GM18868 (cell line): ENCODE data around the gene NOPCHAP1.
"Not testable (repeated sequence)": the region's sequence is repeated elsewhere in the genome, so short reads cannot be mapped to it uniquely, and the experiment has no call there.

ENCODE experiments used
- ATAC-seq: cut with Tn5 transposase; IDR thresholded peaks from one replicate; pipeline ENCODE4 v1.9.1; 2021; ENCODE audit warnings: mild to moderate bottlenecking, moderate library complexity; ENCODE audit not compliant: unreplicated experiment

NOPCHAP1 gene

DNA sequence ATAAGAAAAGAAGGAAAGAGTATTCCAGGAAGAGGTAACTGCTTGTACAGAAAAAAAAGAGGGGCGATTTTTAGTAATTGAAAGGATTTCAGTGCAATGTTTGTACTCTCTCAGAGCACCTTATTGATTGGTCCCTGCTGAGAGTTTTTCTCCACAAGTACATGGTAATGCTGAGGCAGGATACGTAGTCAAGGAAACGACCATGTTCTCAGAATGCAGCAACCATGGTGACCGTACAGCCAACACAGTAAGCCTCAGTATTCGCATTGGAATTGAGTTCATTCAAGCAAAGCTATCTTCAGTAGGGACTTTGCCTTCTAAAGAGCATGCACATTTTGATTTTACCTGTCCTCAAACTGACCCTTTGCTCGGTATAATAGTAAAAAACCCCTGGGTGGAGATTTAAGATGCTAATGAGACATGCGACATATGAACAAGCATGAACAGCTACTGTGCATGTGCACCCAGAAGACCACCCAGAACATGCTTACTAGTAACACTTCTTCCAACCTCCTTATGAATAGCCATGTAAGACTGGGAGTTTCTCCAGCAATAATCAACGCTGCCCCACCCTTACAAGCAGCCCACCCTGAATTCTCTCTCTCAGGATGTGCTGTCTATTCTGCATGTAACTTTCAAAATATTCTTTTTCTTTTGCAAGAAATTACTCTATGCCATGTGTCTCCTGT, 21.8 kb upstream of the NOPCHAP1 start:
- no peak for ATAC-seq

DNA sequence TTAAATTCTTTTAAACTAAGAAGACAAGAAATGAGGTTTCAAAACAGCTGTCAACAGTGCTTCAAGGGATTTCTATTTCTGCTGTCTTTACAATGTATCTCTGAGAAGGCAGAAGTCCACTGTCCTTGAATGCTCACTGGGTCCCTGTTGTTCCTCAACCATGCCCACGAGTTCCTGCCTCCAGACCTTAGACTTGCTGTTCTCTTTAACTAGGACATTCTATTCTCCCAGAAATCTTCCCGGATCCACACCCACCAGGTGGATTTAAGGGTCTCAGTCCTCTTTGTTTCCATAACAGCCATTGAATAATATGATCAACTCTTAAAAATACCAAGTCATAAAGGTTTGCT, 21.3 kb upstream of the NOPCHAP1 start:
- no peak for ATAC-seq

DNA sequence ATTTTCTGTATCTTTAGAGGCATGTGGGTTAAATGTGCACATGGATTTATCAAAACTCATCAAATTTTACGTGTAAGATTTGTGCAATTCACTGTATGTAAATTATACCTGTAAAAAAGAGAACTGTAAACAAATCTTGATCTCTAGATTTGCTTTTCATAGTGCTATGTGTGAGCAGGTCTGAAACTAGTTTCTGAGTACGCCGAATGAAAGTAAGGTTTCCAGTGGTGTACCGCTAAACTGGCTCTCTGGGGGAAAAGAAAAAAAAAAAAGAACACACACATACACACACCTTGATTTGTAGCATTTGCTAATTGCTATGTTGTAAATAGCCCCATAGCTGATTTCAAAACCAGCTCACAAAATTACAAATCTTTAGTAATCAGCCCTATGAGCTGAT, 19.4 kb upstream of the NOPCHAP1 start:
- peak; percentile 85 for ATAC-seq

DNA sequence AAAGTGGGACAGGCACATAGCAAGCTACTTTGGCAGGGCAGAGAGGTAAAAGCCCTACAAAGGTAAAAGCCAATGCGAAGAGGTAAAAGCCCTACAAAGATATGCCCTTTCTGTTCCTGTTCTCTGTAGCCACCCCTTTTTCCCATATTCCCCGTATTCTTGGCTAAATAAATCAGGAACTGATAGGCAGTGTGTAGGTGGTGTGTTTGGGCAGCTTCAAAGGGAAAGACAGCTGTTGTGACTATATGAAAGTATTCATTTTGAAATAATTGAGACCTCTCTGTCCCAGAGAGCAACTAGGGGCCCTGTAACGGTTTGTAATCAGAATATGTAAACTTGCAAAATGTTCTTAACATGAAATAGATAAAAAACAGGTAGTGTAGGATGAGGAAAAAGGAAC, 16.8 kb upstream of the NOPCHAP1 start:
- ATAC-seq: no peak

DNA sequence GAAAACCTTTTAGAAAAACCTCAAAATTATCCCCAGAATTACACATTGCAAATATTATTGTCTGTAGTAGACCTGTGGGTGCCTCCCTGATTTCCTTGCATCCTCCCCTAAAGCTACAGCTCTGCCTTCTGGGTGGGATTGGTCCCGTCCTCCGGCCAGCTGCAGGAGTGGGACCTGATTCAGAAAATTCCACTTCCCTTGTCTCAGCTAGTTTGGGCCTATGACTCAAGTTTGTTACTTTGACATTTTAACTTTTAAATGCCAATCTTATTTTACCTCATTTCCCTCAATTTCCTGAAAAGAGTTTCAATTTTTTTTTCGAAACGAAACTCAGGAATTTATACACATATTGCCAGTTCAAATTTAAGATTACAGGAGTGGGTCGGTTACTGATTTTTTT, 14.8 kb upstream of the NOPCHAP1 start:
- ATAC-seq: no peak

DNA sequence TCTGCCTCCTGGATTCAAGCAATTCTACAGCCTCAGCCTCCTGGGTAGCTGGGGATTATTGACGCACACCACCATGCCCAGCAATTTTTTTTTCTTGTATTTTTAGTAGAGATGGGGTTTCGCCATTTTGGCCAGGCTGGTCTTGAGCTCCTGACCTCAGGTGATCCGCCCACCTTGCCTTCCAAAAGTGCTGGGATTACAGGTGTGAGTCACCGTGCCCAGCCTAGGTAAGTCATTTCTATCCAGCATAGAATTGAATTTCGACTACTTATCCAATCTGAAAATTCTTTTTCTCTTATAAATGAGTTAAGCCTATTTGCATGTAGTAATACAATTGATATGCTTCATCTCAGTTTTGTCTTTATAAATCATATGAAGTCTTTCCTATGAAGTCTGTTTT, 12.9 kb upstream of the NOPCHAP1 start:
- ATAC-seq: no peak

DNA sequence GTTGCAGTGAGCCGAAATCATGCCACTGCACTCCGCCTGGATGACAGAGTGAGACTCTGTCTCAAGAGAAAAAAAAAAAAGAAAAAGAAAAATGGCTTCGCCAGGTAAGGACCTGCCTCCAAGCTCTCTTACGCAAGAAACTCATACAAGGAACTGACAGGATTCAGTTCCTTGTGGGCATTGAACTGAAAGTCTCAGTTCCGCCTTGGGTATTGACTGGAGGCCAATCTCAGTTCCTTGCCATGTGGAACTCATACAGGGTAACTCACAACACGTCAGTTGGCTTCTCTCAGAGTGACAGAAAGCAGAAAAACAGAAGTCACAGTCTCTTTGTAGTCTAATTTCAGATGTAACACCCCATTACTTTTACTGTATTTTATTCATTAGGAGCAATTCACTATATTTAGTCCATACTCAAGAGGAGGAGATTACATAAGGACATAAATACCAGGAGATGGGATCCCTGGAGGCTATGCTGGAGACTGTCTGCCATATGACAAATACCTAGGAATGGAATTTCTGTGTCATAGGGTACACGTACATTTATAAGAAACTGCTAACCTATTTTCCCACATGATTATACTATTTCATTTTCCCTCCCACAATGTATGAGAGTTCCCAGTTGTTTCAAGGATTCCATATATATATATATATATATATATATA, 11.4 kb upstream of the NOPCHAP1 start:
- peak; percentile 99 for ATAC-seq

DNA sequence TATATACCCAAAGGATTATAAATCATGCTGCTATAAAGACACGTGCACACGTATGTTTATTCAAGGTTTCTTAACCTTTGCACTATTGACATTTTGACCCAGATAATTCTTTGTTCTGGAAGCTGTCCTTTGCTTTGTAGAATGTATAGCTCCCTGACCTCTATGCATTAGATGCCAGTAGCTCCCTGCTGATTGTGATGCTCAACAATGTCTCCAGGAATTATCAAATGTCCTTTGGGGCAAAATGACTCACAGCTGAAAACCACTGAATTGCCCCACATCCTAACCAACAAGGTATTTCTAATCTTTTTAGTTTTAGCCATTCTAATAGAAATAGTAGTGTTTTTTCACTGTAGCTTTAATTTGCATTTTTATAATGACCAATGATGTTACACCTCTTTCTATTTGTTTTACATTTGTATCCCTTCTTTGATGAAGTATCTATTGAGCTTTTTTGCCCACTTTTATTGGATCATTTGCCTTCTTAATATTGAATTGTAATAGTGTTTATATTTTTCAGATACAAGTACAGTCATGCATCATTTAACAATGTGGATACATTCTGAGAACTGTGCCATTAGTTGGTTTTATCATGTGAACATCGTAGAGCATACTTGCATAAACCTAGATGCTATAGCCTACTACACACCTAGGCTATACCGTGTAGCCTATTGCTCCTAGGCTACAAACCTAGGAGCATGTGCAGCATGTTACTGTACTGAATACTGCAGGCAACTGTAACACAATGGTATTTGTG, 10.4 kb upstream of the NOPCHAP1 start:
- ATAC-seq: no peak

DNA sequence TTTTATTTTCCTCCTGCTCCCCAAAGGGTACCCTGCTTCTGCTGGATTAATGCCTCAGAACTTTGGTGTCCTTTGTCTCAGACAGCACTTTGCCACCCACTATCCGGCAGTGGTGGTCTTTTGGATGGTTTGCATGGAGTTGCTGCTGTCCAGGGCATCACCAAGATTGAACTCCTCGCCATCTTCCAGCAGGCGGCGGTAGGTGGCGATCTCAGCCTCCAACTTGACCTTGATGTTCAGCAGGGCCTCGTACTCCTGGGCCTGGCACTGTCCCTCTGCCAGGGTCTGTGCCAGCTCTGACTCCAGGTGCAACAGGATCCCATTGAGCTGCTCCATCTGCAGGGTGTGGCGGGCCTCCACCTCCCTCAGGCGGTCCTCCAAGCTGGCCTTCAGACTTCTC, 9.4 kb upstream of the NOPCHAP1 start:
- ATAC-seq: no peak

DNA sequence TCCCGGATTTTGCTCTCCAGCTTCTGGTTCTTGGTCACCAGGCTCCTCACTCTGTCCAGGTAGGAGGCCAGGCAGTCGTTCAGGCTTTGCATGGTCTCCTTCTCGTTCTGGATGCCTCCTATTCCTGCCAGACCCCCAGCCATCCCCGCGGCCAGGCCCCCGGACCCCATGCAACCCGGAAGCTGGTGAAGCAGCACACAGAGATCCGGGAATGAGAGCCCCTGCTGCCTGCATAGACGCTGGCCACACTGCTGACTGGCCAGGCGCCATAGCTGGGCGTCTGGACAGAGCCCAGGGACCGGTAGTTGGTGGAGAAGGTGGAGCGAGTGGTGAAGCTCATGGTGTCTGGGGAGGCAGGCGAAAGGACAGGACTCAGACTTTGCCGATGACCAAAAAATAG, 8.4 kb upstream of the NOPCHAP1 start:
- ATAC-seq: not testable (repeated sequence)

DNA sequence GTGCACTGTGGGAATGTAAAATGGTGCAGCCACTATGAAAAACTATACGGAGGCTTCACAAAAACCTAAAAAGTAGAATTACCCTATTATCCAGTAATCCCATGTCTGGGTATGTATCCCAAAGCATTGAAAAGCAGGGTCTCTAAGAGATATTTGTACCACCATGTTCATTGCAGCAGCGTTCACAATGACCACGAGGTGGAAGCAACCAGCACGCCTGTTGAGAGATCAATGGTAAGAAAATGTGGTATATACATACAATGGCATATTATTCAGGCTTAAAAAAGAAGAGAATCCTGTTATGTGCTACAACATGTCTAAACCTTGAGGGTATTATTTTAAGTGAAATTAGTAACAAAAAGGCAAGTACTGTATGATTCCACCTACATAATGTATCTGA, 910 bp upstream of the NOPCHAP1 start:
- ATAC-seq: no peak

DNA sequence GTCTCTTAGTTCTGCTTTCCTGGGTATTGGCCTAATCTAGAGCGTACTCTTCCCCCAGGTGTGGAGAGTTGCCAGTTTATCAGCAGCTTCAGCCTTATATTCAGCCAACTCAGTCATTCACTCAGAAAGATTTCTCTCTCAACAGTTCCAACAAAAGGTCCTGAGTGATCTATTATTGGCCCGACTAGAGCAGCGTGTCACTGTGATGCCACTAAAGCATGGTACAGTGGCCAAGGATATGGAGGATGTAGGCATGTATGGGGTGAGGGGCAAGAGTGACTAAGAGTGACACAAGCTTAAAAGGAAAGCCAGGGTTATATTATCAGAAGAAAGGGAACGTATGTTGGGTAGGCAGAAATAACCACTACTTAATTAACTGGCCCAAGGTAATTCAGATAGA, 4.8 kb downstream of the NOPCHAP1 start:
- ATAC-seq: no peak

DNA sequence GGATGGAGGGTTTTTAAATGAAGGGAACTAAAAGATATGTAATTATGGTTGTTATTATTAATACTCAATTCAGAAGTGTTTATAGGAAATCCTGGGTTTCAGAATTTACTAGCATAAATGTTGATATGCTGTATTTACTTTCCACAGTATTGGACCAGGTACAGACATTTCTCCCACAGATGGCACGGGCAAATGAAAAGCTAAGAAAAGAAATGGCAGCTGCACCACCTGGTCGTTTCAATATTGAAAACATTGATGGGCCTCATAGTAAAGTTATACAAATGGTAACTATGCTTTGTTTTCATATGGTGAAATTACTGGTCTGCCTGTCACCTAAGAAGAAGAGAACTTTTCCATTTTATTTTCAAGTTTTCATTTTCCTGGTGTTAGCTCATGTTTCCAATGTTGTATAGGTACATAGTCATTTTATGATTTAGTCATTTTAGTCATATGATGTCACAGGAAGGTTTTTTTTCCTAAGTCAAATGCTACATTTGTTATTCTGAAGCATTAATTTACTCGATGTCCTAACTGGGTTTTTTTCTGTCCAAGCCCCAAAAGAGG, 5.5 kb downstream of the NOPCHAP1 start:
- no peak for ATAC-seq

DNA sequence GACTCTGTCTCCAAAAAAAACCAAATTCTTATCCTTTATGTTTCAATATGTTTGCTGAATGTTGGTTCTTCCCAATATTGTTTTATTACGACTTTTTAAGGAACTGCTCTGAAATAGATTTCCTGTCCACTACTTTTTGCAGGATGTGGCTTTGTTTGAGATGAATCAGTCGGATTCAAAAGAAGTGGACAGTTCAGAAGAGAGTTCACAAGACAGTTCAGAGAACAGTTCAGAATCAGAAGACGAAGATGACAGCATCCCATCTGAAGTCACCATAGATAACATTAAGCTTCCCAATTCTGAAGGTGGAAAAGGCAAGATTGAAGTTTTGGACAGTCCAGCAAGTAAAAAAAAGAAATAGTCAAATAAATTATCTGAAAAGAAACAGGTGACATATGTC, 8.2 kb downstream of the NOPCHAP1 start:
- ATAC-seq: no peak

DNA sequence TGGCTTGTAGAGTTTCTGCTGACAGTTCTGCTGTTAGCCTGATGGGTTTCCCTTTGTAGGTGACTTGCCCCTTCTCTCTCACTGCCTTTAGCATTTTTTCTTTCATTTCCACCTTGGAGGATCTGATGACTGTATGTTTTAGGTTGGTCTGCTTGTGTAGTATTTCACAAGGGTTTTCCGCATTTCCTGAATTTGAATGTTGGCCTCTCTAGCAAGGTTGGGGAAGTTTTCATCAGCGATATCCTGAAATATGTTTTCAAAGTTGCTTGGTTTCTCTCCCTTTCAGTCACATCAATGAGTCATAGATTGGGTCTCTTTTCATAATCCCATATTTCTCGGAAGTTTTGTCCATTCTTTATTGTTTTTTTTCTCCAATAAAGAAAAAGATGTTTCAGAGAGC, 11.4 kb downstream of the NOPCHAP1 start:
- no peak for ATAC-seq

DNA sequence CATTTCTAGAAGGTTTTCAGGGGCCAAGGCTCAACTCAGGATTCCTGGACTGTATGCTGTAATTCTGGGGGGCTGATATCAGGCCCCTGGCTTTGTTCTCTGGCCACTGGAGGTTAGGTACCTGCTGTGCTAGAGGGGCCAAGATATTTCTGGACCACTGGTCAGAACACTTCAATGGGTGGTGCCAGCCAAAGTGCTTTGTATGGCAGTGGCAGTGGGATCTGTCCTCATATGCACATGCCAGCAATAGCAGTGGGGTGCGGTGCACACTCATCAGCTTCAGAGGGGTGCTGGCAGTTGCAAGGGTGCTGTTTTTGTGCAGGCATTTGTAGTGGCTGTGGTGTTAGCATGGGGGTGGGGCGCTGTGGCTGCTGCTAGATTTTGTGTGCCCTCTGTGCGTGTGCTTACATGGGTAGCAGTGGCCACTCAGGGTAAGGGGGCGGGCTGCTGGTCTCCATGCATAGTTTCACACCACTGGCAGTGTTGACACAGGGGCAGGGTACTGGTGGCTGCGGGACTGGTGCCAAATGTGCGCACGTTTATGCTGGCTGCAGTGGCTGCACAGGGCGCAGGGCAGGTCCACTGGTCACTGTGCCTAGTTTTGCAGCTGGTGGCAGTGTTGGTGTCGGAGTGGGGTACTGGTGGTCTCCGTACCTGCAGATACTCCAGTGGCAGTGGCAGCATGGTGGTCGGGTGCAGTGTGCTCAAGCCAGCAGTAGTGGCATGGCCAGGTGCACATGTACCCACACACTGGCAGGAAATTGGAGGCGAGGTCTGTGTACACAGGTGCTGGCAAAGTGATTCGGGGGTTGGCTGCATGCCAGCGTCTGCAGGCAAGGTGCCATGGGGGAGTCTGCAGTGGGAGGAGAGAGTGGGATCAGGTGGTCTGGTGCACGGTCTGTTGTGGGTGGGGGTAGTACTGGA, 12.6 kb downstream of the NOPCHAP1 start:
- no peak for ATAC-seq

DNA sequence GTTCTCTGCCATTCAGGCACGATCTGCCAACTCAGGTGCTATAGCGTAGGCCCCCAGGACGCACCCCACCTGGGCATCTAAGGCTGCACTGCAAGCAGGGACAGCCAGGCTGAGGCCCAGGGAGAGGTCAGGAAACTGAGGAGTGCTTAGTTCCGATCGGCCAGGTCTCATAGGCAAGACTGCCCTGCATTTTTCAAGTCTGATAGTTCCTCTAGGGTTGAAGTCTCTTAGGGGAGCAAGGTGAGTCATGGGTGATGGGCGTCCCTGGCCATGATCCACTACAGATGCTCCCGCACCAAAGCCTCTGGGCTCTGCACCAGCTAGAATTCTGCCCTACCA, 13.2 kb downstream of the NOPCHAP1 start:
- ATAC-seq: no peak

DNA sequence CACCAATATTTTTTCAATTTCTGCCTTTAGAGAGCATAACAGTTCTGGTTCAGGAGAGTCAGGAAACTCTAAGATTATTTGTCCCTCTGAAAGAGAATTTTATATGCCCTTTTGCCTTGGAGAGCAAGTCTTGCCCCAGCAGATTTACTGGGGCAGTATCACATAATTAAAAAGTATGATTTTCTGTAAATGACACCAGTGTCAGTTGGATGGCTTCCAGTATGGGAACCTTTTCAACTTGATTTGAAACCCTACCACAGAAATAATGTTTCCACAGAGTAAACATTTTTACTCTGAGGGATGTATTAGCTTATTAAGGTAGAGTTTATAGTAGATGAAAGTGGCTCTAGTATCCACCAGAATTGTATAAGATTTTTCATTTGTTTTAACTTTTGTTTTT, 15.4 kb downstream of the NOPCHAP1 start:
- ATAC-seq: no peak

DNA sequence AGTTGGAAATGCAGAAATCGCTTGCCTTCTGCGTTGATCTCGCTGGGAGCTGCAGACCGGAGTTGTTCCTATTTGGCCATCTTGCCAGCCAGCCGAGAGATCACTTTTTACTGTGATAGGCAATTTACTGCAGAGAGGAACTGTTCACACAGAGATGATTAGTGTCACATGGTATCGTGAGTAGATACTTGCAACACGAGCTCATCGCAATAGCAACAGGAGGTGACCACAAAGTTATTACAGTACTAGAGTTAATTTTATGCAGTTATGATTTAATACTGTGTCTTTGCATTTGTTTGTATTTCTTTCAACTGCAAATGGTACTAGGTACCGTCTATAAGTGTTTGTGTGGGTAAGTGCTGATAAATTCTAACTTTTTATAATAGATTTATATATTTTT, 27.8 kb downstream of the NOPCHAP1 start:
- ATAC-seq: no peak

DNA sequence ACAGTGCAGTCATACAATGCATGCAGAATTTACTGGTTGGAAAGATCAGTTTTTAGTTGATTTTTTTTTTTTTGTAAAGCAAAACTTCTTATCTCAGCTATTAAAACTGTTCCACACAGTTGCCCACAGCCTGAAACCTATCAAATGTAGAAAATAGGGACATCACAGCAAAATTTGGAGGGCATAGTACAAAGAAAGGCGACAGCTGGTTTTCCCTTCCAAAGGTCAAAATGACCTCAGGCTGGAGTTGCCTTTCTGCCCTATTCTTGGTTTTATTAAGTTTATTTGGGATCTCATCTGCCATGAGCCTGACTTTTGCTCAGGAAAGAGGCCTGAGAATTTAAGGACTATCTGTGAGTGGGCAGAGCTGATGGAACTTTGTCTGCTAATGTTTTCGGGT, 28.5 kb downstream of the NOPCHAP1 start:
- ATAC-seq: no peak

DNA sequence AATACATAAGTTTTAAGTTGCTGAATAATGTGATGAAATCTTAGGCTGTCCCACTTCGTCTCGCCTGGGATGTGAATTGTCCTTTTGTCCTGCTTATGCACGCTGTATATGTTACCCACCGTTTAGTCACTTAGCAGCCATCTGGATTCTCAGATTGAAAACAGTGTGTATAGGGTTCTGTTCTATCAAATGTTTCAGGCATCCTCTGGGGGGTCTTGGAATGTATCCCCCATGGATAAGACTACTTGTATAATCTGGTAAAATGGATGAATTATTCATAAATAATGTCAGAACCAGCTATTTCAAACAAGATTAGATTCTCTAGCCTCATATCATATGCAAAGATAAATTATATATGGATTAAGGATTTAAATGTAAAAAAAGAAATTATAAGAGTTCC, 29.4 kb downstream of the NOPCHAP1 start:
- no peak for ATAC-seq
